Tibial artery (tissue), 4 donors: ENCODE measurements around the gene KCNMA1.

Experiments used
- DNase-seq, 2 donors: peaks; one replicate each; pipeline ENCODE4 v3.0.0-alpha.2; 2019
- H3K27ac ChIP-seq, 2 donors: fragments of 200-600 bp; sonication (generic) in 1 of 2; 1 replicate in 1 of 2; 2 replicates in 1 of 2; pipeline ENCODE4 v1.5.1; 2018 to 2019; ENCODE audit warnings: mild to moderate bottlenecking in 1 of 2
- H3K27me3 ChIP-seq, 2 donors: fragments of 200-600 bp; sonication (generic) in 1 of 2; one replicate each; pipeline versions ENCODE4 v1.5.1 to v1.6.0; 2016 to 2019
- H3K36me3 ChIP-seq, 3 donors: fragments of 200-600 bp; sonication (generic) in 2 of 3; one replicate each; pipeline ENCODE4 v1.5.1; 2016 to 2019; ENCODE audit warnings: mild to moderate bottlenecking in 2 of 3
- H3K4me1 ChIP-seq, 4 donors: fragments of 200-600 bp; sonication (generic) in 2 of 4; 1 replicate in 3 of 4; 2 replicates in 1 of 4; pipeline ENCODE4 v1.5.1; 2016 to 2019
- H3K4me3 ChIP-seq, 2 donors: fragments of 200-600 bp; sonication (generic) in 1 of 2; 1 replicate in 1 of 2; 2 replicates in 1 of 2; pipeline ENCODE4 v1.5.1; 2018 to 2019; ENCODE audit warnings: mild to moderate bottlenecking in 2 of 2
- H3K9me3 ChIP-seq, 3 donors: fragments of 200-600 bp; sonication (generic) in 1 of 3; one replicate each; pipeline ENCODE4 v1.5.1; 2016 to 2019
- CTCF ChIP-seq, 2 experiments: fragments of 200-600 bp in 1 of 2; fragments of 450-650 bp in 1 of 2; IDR thresholded peaks; one replicate each; pipeline ENCODE4 v1.5.1; 2017 to 2019; ENCODE audit warnings: antibody characterized with exemption in 2 of 2, mild to moderate bottlenecking in 1 of 2, moderate library complexity in 1 of 2
- intact Hi-C: fragments of 100-400 bp; cut with DNase I; formaldehyde crosslinking; loops from one replicate; pipeline ENCODE4 v1.15.0; 2023; ENCODE audit warnings: low total_unique reads

KCNMA1 gene

GRCh38 chr10:77506517-77507200 is 130.9 kb downstream of the KCNMA1 start:
- H3K27ac ChIP-seq = peak overlapping the region; percentile 10 to 33
- intact Hi-C loops = no loop called here

GRCh38 chr10:77505431-77506334 is 131.9 kb downstream of the KCNMA1 start:
- Histone ChIP-seq H3K9me3 (no peaks in the 10 kb centered on the region), H3K4me3 (no peak overlapping the region), H3K27ac (peak overlapping the region; percentile 33 to 42), H3K27me3 (no peaks in the 10 kb centered on the region), H3K4me1 (peaks cover 0 to 63% (median 28%) of the 10 kb centered on the region in 4 donors), H3K36me3 (no peaks in the 10 kb centered on the region)
- intact Hi-C loops = no loop called here
- TF ChIP-seq CTCF (IDR thresholded peaks at IDR 0.05) = no peak
- DNase-seq = no peak

More at GRCh38 chr10:77506517-77507200, 130.9 kb downstream of the KCNMA1 start:
- H3K27me3 ChIP-seq = no peaks in the 10 kb centered on the region
- H3K4me3 ChIP-seq = no peak overlapping the region
- H3K4me1 ChIP-seq = peaks cover 0 to 63% (median 23%) of the 10 kb centered on the region in 4 donors
- peak in 1 of 2 donors; percentile 48 for DNase-seq
- no peaks in the 10 kb centered on the region for H3K36me3 ChIP-seq
- H3K9me3 ChIP-seq = no peaks in the 10 kb centered on the region
- TF ChIP-seq CTCF (IDR thresholded peaks at IDR 0.05) = no peak

- peak overlapping the region in 1 of 2 donors; percentile 21 for H3K27ac ChIP-seq
- TF ChIP-seq CTCF (IDR thresholded peaks at IDR 0.05) = no peak
- peak in 1 of 2 donors; percentile 42 for DNase-seq
Measured at GRCh38 chr10:77504873-77505257, 132.7 kb downstream of the KCNMA1 start.

GRCh38 chr10:77504196-77504872 is 133.3 kb downstream of the KCNMA1 start:
- H3K27ac ChIP-seq = no peak overlapping the region

More at GRCh38 chr10:77504873-77505257, 132.7 kb downstream of the KCNMA1 start:
- Histone ChIP-seq H3K9me3 (no peaks in the 10 kb centered on the region), H3K4me1 (peaks cover 0 to 61% (median 27%) of the 10 kb centered on the region in 4 donors), H3K4me3 (no peak overlapping the region), H3K36me3 (no peaks in the 10 kb centered on the region), H3K27me3 (no peaks in the 10 kb centered on the region)
- intact Hi-C loops = no loop called here

More at GRCh38 chr10:77504196-77504872, 133.3 kb downstream of the KCNMA1 start:
- no peak for DNase-seq
- TF ChIP-seq CTCF (IDR thresholded peaks at IDR 0.05) = no peak
- peaks cover 0 to 58% (median 27%) of the 10 kb centered on the region in 4 donors for H3K4me1 ChIP-seq
- intact Hi-C loops = no loop called here
- no peaks in the 10 kb centered on the region for H3K9me3 ChIP-seq
- no peaks in the 10 kb centered on the region for H3K36me3 ChIP-seq
- no peaks in the 10 kb centered on the region for H3K27me3 ChIP-seq
- no peak overlapping the region for H3K4me3 ChIP-seq
